ENCODE data around the gene RPUSD2.

- TF ChIP-seq CTCF (IDR thresholded peaks at IDR 0.05) (no peak), POLR2A (IDR thresholded peaks at IDR 0.05) (no peak)
Observed at GRCh38 chr15:40545457-40545856, 23.6 kb upstream of the RPUSD2 start.
